ENCODE results near the gene IFNGR2. TPM values are rescaled to one million over a fixed set of nuclear protein-coding genes. Genes with fewer than 3 reads are reported as not detected.

IFNGR2 gene
- total and polyA plus RNA-seq, 2 donors (not counting 1 experiment from before 2014, with no cell fraction given): 50.7 to 57.6 TPM

- H3K9me3 ChIP-seq (ENCODE audit: control insufficient read depth, insufficient read depth, low read depth, low read length): no peaks in the 10 kb centered on the region
- H3K4me2 ChIP-seq (ENCODE audit: extremely low read depth, insufficient read depth, low read length): no peak overlapping the region
- no peak overlapping the region for H3K9ac ChIP-seq (ENCODE audit: insufficient read depth, low read length)
These were observed 5.5 kb upstream of the IFNGR2 start for GRCh38 chr21:33397717-33398116.

GRCh38 chr21:33398361-33398760, 4.9 kb upstream of the IFNGR2 start:
- TF ChIP-seq EZH2 (IDR thresholded peaks at IDR 0.05; ENCODE audit: low read length, missing control alignments): no peak
- TF ChIP-seq CTCF (conservative IDR thresholded peaks at IDR 0.05 in 1 of 2, IDR thresholded peaks at IDR 0.05 in 1 of 2; ENCODE audit: low read depth in 1 of 2, low read length in 2 of 2): no peak
- no peaks in the 10 kb centered on the region for H4K20me1 ChIP-seq (ENCODE audit: control insufficient read depth, extremely low read depth, insufficient read depth, low read length)
- H3K36me3 ChIP-seq (ENCODE audit: control insufficient read depth, insufficient read depth, low read length): no peaks in the 10 kb centered on the region
- H3K9me3 ChIP-seq (ENCODE audit: control insufficient read depth, insufficient read depth, low read depth, low read length): no peaks in the 10 kb centered on the region
- H3K27me3 ChIP-seq (ENCODE audit: control insufficient read depth, insufficient read depth, low read length): no peaks in the 10 kb centered on the region
- H3K27ac ChIP-seq (ENCODE audit: insufficient read depth, low read length): no peak overlapping the region
- peaks cover 6% of the 10 kb centered on the region for H3K4me1 ChIP-seq (ENCODE audit: control insufficient read depth, extremely low read depth, insufficient read depth, low read length)
- DNase-seq (ENCODE audit: low read depth in 2 of 2): no peak
- H3K79me2 ChIP-seq (ENCODE audit: control insufficient read depth, insufficient read depth, low read length): no peaks in the 10 kb centered on the region
- H3K4me3 ChIP-seq (replicated peaks in 1 of 4; ENCODE audit: control extremely low read depth in 1 of 4, insufficient read depth in 1 of 4, low read depth in 3 of 4, low read length in 4 of 4): no peak overlapping the region
- no peak overlapping the region for H3K4me2 ChIP-seq (ENCODE audit: extremely low read depth, insufficient read depth, low read length)
- no peak overlapping the region for H2AFZ ChIP-seq (ENCODE audit: low read length)
- H3K9ac ChIP-seq (ENCODE audit: insufficient read depth, low read length): no peak overlapping the region

More at GRCh38 chr21:33397717-33398116, 5.5 kb upstream of the IFNGR2 start:
- no peak for DNase-seq (ENCODE audit: low read depth in 2 of 2)
- Histone ChIP-seq H3K27ac (ENCODE audit: insufficient read depth, low read length) (no peak overlapping the region), H3K36me3 (ENCODE audit: control insufficient read depth, insufficient read depth, low read length) (no peaks in the 10 kb centered on the region), H3K4me1 (ENCODE audit: control insufficient read depth, extremely low read depth, insufficient read depth, low read length) (peaks cover 6% of the 10 kb centered on the region), H4K20me1 (ENCODE audit: control insufficient read depth, extremely low read depth, insufficient read depth, low read length) (no peaks in the 10 kb centered on the region), H2AFZ (ENCODE audit: low read length) (no peak overlapping the region), H3K79me2 (ENCODE audit: control insufficient read depth, insufficient read depth, low read length) (no peaks in the 10 kb centered on the region), H3K27me3 (ENCODE audit: control insufficient read depth, insufficient read depth, low read length) (no peaks in the 10 kb centered on the region), H3K4me3 (replicated peaks in 1 of 4; ENCODE audit: control extremely low read depth in 1 of 4, insufficient read depth in 1 of 4, low read depth in 3 of 4, low read length in 4 of 4) (no peak overlapping the region)
- TF ChIP-seq CTCF (conservative IDR thresholded peaks at IDR 0.05 in 1 of 2, IDR thresholded peaks at IDR 0.05 in 1 of 2; ENCODE audit: low read depth in 1 of 2, low read length in 2 of 2) (no peak), EZH2 (IDR thresholded peaks at IDR 0.05; ENCODE audit: low read length, missing control alignments) (no peak)

- no peak for TF ChIP-seq EZH2 (IDR thresholded peaks at IDR 0.05; ENCODE audit: low read length, missing control alignments)
- TF ChIP-seq CTCF (conservative IDR thresholded peaks at IDR 0.05 in 1 of 2, IDR thresholded peaks at IDR 0.05 in 1 of 2; ENCODE audit: low read depth in 1 of 2, low read length in 2 of 2): no peak
- Histone ChIP-seq H3K79me2 (ENCODE audit: control insufficient read depth, insufficient read depth, low read length) (peaks cover 21% of the 10 kb centered on the region), H3K4me3 (replicated peaks in 1 of 4; ENCODE audit: control extremely low read depth in 1 of 4, insufficient read depth in 1 of 4, low read depth in 3 of 4, low read length in 4 of 4) (no peak overlapping the region), H3K4me1 (ENCODE audit: control insufficient read depth, extremely low read depth, insufficient read depth, low read length) (no peaks in the 10 kb centered on the region), H2AFZ (ENCODE audit: low read length) (no peak overlapping the region), H3K27ac (ENCODE audit: insufficient read depth, low read length) (no peak overlapping the region), H3K9ac (ENCODE audit: insufficient read depth, low read length) (no peak overlapping the region), H3K36me3 (ENCODE audit: control insufficient read depth, insufficient read depth, low read length) (no peaks in the 10 kb centered on the region), H3K9me3 (ENCODE audit: control insufficient read depth, insufficient read depth, low read depth, low read length) (no peaks in the 10 kb centered on the region), H4K20me1 (ENCODE audit: control insufficient read depth, extremely low read depth, insufficient read depth, low read length) (no peaks in the 10 kb centered on the region), H3K4me2 (ENCODE audit: extremely low read depth, insufficient read depth, low read length) (no peak overlapping the region), H3K27me3 (ENCODE audit: control insufficient read depth, insufficient read depth, low read length) (no peaks in the 10 kb centered on the region)
- no peak for DNase-seq (ENCODE audit: low read depth in 2 of 2)
These were observed 1.6 kb upstream of the IFNGR2 start for GRCh38 chr21:33401630-33401992.
